GM12801 (cell line): Measurements from ENCODE around the gene LINGO1.

Source experiments
- TF ChIP-seq, protein P1 (sequence below): IDR thresholded peaks from one replicate; pipeline ENCODE4 v1.5.1; 2011; ENCODE audit warnings: control low read depth; ENCODE audit not compliant: insufficient read length; ENCODE audit errors: extremely low read depth

Gene LINGO1

DNA sequence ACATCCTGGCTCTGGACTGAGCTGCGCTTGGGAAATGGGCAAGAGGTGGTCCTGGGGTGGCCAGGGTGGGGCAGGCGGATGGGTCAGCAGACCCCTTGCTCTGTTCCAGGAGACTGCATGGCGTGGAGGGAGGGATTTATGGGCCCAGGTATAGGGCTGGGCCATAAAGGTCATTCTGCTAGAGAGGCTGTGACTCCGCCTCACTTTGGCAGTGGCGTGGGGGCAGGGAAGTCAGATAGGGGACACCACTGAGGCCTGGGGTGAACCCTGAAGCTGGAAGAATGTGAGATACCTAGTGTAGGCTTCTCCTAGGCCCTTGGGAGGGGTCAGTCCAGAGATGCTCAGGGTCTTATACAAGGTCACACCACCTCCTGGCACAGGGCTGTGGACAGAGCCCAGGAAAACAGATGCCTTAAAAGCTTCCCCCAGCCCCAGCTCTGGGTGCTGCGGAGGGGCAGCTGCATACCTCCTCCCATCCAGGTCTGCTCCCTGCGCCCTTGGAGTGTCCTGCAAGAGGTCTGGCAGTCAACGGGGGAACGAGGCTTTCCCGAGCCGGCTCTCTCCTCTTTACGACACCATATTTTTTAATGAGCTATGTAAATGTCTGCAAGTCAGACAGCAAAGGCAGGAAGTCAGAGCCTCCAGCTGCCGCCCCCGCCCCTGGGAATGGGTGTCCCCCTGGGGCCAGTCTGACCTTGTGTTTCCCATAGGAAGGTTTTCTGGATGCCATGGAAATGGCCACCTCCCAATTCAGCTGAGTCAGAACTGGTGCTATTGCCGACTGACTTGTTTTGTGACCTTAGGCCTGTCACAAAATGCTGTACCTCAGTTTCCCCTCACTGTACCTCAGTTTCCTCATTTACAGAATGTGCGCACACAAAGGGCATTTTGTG, 26.3 kb downstream of the LINGO1 start:
- TF ChIP-seq, protein P1, sequence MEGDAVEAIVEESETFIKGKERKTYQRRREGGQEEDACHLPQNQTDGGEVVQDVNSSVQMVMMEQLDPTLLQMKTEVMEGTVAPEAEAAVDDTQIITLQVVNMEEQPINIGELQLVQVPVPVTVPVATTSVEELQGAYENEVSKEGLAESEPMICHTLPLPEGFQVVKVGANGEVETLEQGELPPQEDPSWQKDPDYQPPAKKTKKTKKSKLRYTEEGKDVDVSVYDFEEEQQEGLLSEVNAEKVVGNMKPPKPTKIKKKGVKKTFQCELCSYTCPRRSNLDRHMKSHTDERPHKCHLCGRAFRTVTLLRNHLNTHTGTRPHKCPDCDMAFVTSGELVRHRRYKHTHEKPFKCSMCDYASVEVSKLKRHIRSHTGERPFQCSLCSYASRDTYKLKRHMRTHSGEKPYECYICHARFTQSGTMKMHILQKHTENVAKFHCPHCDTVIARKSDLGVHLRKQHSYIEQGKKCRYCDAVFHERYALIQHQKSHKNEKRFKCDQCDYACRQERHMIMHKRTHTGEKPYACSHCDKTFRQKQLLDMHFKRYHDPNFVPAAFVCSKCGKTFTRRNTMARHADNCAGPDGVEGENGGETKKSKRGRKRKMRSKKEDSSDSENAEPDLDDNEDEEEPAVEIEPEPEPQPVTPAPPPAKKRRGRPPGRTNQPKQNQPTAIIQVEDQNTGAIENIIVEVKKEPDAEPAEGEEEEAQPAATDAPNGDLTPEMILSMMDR = no peak

DNA sequence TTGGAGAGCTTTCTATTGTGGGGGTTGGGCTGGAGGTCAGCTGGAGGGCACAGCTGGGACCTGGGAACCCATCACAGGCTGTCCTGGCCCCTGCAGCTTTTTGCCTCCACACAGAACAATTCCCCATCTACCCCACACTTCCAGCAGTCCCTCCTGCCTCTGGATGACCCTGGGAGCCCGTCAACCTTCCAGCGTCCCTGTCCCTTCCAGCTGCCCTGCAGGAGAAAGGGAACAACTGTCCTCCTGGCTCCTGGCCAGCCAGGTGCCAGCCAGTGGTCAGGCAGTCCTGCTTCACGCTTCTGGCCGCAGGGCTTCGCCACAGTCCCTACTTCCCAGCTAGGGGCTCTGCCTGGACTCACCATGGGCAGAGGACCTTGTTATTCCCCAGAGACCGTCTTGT, 27.2 kb downstream of the LINGO1 start:
- TF ChIP-seq, protein P1 = no peak

DNA sequence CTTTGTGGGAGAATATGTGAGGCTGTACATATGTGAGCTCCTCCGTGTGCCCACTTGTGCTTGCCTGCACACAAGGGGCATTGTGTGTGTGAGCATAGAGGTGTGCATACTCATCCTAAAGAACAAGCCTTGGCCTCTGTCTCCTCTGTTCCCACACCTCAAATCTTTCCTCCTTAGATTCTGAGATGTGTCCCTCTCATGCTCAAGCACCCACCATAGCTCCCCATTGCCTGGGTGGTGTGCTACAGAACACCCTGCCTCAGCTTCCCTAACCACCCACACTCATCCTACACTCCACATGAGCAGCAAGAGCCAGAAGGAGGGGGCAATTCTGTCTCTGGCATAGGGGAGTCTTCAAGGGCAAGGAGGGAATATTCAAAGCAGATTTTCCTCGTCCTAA, 27.7 kb downstream of the LINGO1 start:
- TF ChIP-seq, protein P1 = no peak

DNA sequence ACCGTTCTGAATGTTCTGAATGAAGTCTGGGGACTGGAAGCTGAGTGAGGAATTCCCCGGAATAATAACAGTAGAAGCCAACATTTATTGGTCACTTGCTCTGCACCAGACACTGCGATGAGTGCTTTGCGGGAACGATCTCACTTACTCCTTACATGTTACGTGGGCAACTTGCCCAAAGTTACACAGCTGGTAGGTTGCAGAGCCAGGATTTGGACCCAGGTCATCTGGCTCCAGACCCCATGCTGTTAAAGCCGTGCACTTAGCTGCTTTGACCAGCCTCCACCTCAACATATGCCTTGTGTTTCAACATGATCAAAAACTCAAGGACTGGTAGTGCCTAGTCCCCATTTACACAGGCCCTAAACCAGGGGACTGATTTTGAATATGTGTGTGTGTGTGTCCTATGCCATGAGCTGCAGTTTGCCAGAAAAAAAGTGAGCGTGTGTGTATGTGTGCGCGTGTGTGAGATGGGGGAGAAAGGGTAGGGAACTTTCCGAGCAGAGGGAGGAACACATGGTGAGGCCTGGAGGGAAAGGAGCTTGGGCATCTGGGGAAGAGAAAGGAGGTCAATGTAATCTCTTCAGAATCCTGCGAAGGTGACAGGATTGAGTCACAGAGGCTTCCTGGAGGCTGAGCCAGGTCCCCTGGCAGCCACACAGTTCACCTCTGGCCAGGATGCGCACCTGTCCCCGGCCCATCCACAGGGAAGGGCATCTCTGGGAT, 28.9 kb downstream of the LINGO1 start:
- TF ChIP-seq, protein P1 = no peak

DNA sequence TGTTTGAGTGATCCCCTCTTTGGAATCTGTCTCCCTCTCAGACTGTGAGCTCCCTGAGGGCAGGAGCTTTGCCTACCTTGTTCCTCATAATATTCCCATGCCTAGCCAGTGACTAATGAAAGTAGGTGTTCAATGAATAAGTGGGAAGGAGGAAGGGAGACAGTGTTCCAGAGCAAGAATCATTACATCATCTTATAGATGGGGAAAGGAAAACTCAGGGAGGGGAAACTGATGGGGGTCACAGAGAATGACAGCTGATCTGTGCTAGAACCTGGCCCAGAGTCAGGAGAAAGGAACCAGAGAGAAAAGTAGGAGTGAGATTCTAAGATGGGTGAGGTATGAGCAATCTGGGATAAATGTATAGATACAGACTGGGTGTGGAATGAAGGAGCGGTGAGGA, 29.9 kb downstream of the LINGO1 start:
- TF ChIP-seq, protein P1 = no peak

DNA sequence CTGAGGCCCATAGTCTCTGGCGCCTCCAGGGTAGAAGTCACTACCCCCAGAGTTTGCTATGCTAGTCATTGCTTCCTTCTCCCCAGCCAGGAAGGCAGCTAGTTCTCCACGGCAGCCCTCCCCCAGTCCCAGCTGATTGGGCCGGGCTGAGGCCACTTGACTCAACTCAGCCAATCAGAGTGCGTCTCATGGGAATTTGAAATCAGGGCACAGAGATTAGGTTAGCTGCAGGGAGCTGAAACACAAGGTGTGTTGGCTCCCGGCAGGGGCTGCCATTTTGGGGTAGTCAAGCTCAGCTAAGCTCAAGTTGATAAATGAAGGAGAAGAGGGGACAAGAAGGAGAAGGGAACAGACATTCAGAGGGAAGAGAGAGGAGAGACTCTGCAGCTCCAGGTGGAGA, 32.8 kb downstream of the LINGO1 start:
- TF ChIP-seq, protein P1 = no peak

DNA sequence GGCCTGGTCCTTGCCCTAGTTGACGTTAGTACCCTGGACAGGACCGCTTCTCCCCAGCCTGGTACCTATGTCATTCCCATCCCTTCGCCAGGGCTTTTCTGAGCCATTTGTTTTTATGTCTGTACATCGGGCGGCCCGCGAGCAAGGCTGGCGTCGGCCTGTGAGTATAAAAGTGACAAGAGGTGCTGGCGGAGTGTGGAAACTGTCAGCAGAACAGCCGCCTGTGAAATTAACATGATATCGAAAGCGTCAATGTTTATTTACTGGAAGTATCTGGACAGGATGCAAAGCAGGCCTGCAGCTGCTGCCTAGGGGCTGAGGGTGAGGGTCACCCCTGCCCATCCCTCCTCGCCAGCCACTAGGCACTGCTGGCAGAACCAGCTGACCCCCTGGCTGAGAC, 33.4 kb downstream of the LINGO1 start:
- TF ChIP-seq, protein P1 = no peak
